Superior temporal gyrus (tissue), 1 donor: Measurements from ENCODE around the gene CRIM1.
A peak's percentile ranks its signal among the peaks of the same experiment; 100 is the strongest.

ENCODE experiments used
- DNase-seq: peaks from one replicate; pipeline ENCODE4 v3.0.0-alpha.2; 2016; ENCODE audit errors: extremely low spot score

CRIM1 gene

DNA sequence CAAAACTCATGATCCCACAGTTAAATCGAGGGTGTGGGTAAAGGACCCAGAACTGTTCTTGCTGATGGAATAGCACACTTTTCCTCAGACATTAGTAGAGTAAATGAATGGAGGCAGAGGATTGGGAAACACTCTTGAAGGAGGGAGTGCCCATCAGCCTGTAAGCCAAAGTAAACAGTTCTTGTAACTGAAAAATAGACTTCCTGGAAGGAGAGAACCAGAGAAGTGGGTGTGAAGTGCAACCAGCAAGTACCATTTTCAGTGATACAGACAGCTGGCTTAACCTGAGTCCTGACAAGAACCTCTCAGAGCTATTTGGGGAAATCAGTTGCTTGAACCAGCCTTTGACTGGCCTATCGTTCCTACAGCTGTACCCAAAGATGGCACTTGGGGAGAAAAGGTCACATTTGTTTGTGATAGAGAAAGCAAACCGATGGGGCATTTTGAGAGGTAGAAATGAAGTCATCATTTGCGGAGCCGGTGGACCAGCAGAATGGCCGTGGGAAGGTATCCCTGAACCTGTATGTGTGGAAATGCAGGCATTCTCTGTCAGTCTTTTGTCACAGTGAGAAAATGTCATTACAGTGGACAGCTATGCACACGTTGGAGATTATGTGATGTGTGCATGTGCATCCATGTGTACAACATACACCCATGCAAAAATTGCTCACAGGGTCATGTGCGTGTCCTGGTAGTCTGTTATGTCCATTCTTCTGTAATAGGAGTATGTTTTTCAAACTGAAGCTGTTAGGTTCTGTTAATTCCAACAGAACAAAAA lies 17.8 kb downstream of the CRIM1 start:
- no peak for DNase-seq

DNA sequence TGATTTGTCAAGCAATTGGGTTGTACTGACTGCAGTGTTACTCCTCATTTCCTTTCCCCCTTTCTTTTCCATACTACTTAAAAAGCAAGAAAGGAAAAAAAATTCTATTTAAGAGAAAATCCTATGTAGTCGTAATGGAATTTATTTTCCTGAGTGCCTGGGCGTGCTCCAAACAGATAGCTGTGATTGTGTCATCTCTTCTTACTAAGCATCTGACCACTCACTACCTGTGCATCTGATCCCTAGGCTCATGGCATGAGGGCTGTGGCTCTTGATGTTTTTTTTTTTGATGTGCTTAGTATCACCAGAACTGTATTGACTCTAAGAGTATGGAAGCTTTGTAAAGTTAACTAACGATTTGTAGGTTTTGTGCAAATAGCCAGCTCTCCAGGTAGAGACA lies 19.0 kb downstream of the CRIM1 start:
- no peak for DNase-seq

DNA sequence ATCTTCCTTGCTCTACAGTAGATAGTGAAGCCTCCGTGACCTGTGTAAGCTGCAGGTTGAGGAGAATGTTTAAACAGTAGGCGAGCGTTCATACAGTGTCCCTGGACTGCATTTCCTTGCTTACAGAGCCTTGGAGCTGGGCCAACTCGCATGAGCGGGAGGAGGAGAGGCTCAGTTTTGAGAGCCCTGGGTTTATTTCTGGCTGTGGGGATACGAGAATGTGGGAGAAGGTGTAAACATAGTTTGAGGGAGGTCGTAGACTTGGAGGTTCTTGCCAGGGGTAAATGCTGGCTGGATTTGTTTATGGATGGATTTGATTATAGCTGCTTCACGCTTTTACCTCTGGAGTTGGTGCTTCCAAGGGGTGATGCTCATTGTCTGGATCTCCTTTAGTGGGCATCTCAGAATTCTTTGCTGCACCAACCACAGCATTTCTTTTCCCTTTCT lies 20.8 kb downstream of the CRIM1 start:
- DNase-seq, result peak; percentile 64

- no peak for DNase-seq
Measured at GRCh38 chr2:36376992-36377738, 21.6 kb downstream of the CRIM1 start.

- no peak for DNase-seq
Measured at GRCh38 chr2:36379710-36380448, 24.3 kb downstream of the CRIM1 start.

- no peak for DNase-seq
Measured at GRCh38 chr2:36380624-36381481, 25.3 kb downstream of the CRIM1 start.

DNA sequence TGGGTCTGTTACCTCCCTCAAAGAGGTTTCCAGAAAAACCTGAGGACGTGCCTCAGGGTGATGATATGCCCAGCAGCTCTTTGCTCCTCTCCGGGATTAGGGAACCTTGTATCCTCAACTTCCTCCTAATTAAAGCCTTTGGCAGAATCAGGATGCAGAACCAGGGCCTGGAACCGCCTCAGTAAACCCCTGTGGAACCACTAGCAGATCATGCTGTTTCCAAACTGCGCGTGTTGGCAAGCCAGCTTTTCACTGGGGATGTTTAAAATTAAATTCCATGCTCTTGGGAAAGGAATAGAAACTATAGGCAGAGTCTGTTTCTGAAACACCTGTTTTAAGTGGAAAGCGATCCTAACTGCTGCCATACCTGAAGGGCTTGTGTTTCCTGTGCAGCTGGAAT lies 26.4 kb downstream of the CRIM1 start:
- DNase-seq, result no peak

GRCh38 chr2:36382472-36382871 lies 26.9 kb downstream of the CRIM1 start:
- no peak for DNase-seq

GRCh38 chr2:36383726-36384125 lies 28.1 kb downstream of the CRIM1 start:
- no peak for DNase-seq

DNA sequence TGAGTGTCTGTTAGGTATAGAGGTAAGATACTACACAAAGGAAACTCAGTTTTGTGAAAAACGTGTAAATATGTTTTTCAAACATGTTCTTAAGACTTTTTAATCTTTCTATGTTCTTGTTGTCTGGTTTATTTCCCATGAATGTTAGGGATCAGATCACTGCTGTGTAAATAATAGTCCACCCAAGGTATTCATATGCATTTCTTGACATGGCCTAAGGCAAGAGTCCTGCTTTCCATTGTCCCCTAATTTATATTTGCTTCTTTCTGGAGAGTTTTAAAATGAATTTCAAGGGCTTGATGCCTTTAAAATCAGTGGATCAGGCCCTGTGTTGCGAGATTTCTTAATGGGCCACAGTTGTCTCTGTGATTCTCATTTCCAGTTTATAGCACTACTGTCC lies 28.9 kb downstream of the CRIM1 start:
- DNase-seq, result no peak

DNA sequence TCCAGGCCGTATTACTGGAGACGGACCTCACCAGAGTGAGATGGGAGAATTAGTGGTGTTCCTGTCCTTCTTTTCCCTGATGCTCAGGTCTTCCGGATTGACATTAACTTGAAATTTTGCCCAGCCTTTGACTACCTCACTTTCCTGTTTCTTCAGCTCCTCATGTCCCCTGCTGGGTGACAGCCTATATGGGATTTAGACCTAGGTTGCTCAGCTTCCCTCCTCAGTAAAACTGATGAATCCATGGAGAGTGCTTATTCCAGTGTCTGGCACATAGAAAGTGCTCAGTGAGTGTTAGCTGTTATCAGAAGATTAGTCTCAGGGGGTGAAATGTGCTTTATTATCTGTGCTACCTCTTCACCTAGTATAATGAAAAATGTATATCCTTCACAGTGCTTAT lies 30.0 kb downstream of the CRIM1 start:
- DNase-seq, result no peak

GRCh38 chr2:36387258-36387916 lies 31.8 kb downstream of the CRIM1 start:
- DNase-seq, result no peak

GRCh38 chr2:36388472-36388871 lies 32.9 kb downstream of the CRIM1 start:
- no peak for DNase-seq

DNA sequence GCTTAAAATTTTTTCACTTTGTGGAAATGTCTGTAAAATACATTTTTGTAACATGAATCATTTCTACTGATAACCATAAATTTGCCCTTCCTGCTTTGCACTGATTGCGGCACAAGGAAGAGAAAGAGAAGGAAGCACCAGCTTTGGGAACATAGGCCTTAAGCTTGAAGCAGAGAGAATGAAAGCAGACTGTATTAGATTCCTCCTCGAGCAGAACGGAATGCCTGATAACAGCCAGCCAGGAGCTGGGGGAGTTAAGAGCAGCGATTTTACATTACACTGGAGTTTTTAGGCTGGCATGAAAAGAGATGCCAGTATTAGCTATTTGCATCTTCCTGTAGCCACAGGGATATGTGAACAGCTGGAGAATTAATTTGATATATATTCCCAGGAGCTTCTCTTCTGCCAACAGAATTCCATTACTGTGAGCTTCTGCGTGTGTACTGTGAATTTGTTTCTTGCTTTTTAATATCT lies 33.5 kb downstream of the CRIM1 start:
- no peak for DNase-seq

DNA sequence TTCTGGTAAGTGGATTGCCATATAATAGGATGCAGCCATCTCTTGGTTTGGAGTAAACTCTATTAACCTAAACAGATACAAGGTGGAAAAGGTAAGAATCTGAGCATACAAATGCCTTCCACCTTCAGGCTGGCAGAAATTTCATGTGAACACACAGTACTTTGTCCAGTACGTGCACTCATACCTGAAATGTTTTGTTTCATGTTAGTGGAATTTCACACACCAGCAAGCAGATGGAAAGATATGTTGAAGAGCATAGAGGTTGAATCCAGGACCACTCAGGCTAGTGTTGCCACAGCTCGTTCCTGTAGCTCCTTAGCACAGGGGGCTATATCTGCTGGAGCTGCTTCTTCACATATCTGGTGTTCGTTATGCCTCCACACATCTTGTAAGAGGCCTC lies 34.0 kb downstream of the CRIM1 start:
- DNase-seq, result no peak

DNA sequence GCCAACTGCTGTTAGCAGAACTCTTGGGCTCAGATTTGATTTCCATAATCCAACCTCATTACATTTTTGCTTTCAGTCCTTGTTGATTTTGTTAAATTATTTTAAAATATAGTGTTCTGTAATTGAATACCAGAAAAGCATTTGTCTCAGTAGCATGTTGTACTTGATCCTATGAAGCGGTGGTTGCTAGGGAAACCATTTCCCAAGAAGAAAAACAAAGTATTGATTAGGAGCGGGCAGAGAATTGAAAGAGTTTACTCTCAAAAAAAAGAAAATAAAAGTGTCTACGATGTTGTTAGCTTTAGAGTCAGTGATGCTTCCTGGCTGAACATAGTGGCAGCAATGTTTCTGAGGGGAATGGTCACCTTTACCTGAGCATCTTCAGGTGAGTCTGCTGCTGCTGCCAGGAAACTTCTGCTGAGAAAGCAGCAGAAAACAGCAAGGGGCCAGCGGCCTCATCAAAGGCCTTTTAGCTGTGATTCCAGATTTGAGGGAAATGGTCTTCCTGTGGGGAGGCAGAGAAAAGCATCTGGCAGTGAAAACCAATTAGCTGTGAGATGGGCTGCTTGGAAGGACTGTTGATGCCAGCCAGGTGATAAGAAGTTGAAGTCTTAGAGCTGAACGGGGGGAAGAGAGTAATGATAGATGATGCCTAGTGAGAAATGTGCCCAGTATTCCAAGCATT lies 37.1 kb downstream of the CRIM1 start:
- no peak for DNase-seq

DNA sequence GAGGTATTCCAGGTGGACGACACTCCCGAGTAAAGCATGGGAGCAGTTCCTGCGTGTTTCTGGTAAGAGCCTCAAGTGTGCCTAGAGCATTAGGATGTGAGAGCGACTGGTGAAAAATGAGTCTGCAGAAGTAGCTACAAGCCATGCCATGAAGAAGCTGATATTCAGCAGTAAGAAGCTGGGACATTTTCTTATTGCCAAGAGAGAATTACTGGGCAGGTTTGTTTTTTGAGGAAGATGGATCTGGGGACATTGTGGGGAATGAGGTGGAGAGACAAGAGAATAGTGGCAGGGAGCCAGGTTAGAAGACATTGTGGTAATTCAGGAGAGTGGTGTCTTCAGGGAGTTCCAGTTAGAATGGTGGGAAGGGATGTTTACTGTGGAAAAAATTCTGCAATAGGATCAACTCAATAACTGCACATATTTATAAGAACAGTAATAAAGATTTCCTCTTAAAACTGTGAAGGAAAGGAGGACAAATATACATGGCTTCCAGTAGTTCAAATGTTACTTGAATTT lies 38.2 kb downstream of the CRIM1 start:
- no peak for DNase-seq

DNA sequence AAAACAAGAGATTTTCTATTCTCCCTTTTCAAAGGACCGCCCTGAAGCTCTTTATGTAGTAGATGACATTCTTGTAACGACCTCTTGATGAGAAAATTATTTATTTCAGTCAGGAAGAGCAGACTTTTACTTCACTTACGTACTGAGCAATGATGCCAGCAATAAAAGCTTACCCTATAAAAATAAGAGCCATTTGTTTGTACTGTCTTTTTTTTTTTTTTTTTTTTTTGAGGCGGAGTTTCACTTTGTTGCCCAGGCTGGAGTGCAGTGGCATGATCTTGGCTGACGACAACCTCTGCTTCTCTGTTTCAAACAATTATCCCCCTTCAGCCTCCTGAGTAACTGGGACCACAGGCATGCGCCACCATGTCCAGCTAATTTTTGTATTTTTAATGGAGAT lies 39.2 kb downstream of the CRIM1 start:
- no peak for DNase-seq

DNA sequence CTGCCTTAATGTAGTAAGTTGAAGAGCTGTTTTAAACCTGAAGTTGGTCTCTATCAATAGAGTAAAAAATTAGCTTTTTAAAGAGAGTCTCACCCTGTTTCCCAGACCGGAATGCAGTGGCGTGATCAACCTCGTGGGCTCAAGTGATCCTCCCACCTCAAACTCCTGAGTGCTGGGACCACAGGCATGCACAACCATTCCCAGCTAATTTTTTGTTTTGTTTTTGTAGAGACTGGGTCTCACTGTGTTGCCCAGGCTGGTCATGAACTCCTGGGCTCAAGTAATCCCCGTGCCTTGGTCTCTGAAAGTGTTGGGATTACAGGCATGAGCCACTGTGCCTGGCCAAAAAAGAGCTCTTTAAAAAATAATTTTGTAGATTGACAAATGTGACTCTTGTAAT lies 40.3 kb downstream of the CRIM1 start:
- no peak for DNase-seq

DNA sequence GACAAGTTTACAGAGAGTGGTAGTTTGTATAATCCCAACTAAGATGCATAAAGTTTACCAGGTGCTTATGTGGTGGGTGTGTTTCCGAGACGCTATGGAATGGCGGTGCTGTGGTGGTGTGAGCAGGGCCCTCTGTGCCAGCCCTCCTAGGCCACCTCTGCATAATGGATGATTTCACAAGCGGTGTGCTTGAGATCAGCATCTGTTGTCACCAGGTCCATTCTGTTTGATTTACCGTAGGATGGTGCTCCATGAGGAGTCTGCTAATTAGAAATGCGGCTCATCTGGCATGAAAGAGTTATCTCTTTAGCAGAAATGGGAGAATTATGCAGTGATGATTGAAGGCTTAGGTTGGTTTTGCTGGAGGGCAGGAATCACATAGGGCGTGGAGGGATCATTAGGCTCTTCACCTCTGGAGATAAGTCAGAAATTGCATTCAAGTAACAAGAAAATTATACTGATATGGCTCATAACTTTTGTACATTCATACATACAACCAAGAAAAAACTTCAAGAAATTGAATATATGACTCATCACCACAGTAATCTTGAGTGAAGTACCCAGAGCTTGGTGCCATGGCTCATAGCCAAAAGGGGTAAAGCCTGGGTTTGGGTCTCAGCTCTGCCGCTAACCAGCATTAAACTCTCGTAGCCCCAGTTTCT lies 41.4 kb downstream of the CRIM1 start:
- no peak for DNase-seq
